HG03108 (cell line): ENCODE data around the gene HTRA2.

Source experiments
- ATAC-seq: cut with Tn5 transposase; IDR thresholded peaks from one replicate; pipeline ENCODE4 v1.9.1; 2021; ENCODE audit warnings: moderate library complexity; ENCODE audit not compliant: unreplicated experiment

Gene HTRA2

GRCh38 chr2:74537140-74537539 lies 7.4 kb downstream of the HTRA2 start:
- ATAC-seq: no peak

- ATAC-seq: no peak
Observed at GRCh38 chr2:74538881-74539339, 9.2 kb downstream of the HTRA2 start.

- no peak for ATAC-seq
Observed at GRCh38 chr2:74540291-74540690, 10.6 kb downstream of the HTRA2 start.

- ATAC-seq: no peak
Observed at GRCh38 chr2:74542978-74543377, 13.2 kb downstream of the HTRA2 start.

- no peak for ATAC-seq
Observed at GRCh38 chr2:74544634-74545033, 14.9 kb downstream of the HTRA2 start.

GRCh38 chr2:74546004-74546403 lies 16.3 kb downstream of the HTRA2 start:
- ATAC-seq: no peak

GRCh38 chr2:74548285-74548899 lies 18.7 kb downstream of the HTRA2 start:
- ATAC-seq: no peak

- peak; percentile 38 for ATAC-seq
Observed at GRCh38 chr2:74548900-74549826, 19.4 kb downstream of the HTRA2 start.

GRCh38 chr2:74550231-74550630 lies 20.5 kb downstream of the HTRA2 start:
- no peak for ATAC-seq

GRCh38 chr2:74551530-74551929 lies 21.8 kb downstream of the HTRA2 start:
- no peak for ATAC-seq

GRCh38 chr2:74551942-74552913 lies 22.5 kb downstream of the HTRA2 start:
- ATAC-seq: no peak

- ATAC-seq: no peak
Observed at GRCh38 chr2:74552914-74553811, 23.4 kb downstream of the HTRA2 start.

GRCh38 chr2:74553892-74554819 lies 24.4 kb downstream of the HTRA2 start, which contains the start of the genes DOK1 and LOXL3:
TSS of gene DOK1 (plus strand) at chr2:74554720. CDS start at chr2:74554755, 35 bp downstream.
TSS of gene LOXL3 (minus strand) at chr2:74553942. CDS start at chr2:74552634, 1,308 bp downstream.
- peak; percentile 50 for ATAC-seq

- peak; percentile 27 for ATAC-seq
Observed at GRCh38 chr2:74554820-74555531, 25.2 kb downstream of the HTRA2 start.

GRCh38 chr2:74555610-74556103 lies 25.9 kb downstream of the HTRA2 start:
- ATAC-seq: no peak

GRCh38 chr2:74556159-74556558 lies 26.4 kb downstream of the HTRA2 start:
- ATAC-seq: no peak

- no peak for ATAC-seq
Observed at GRCh38 chr2:74556831-74557370, 27.2 kb downstream of the HTRA2 start.
